ENCODE data around the gene ASAP2. TPM values are rescaled to one million over a fixed set of nuclear protein-coding genes. Genes with fewer than 3 reads are reported as not detected.

ASAP2 gene
- total RNA-seq, 2 donors from 2014 or later = not detected

GRCh38 chr2:9197916-9198315, 8.7 kb upstream of the ASAP2 start:
- Mint-ChIP-seq H3K4me1 (ENCODE audit: low read depth in 2 of 2) (no peaks in the 10 kb centered on the region), H3K4me3 (no peak overlapping the region), H3K27ac (no peak overlapping the region), H3K36me3 (no peaks in the 10 kb centered on the region), H3K9me3 (no peaks in the 10 kb centered on the region), H3K27me3 (peaks cover 26 to 34% of the 10 kb centered on the region in 2 donors)
- DNase-seq (ENCODE audit: low spot score) (no peak), ATAC-seq (no peak)

GRCh38 chr2:9199716-9200632, 6.6 kb upstream of the ASAP2 start:
- H3K36me3 Mint-ChIP-seq = no peaks in the 10 kb centered on the region
- H3K9me3 Mint-ChIP-seq = no peaks in the 10 kb centered on the region
- H3K27me3 Mint-ChIP-seq = peaks cover 24 to 39% of the 10 kb centered on the region in 2 donors
- no peak for ATAC-seq
- no peaks in the 10 kb centered on the region for H3K4me1 Mint-ChIP-seq (ENCODE audit: low read depth in 2 of 2)
- H3K4me3 Mint-ChIP-seq = no peak overlapping the region
- DNase-seq (ENCODE audit: low spot score) = no peak
- no peak overlapping the region for H3K27ac Mint-ChIP-seq

GRCh38 chr2:9200633-9201015, 6.0 kb upstream of the ASAP2 start:
- Mint-ChIP-seq H3K27ac (no peak overlapping the region), H3K27me3 (peaks cover 24 to 46% of the 10 kb centered on the region in 2 donors), H3K4me1 (ENCODE audit: low read depth in 2 of 2) (no peaks in the 10 kb centered on the region), H3K4me3 (no peak overlapping the region), H3K36me3 (no peaks in the 10 kb centered on the region), H3K9me3 (no peaks in the 10 kb centered on the region)
- no peak for ATAC-seq
- DNase-seq (ENCODE audit: low spot score) = no peak

- Mint-ChIP-seq H3K36me3 (no peaks in the 10 kb centered on the region), H3K4me1 (ENCODE audit: low read depth in 2 of 2) (peaks cover 0 to 5% of the 10 kb centered on the region in 2 donors), H3K4me3 (no peak overlapping the region), H3K9me3 (no peaks in the 10 kb centered on the region), H3K27me3 (peaks cover 26 to 51% of the 10 kb centered on the region in 2 donors), H3K27ac (no peak overlapping the region)
- no peak for ATAC-seq
- DNase-seq (ENCODE audit: low spot score) = no peak
These were observed 5.3 kb upstream of the ASAP2 start for GRCh38 chr2:9201185-9201891.

- Mint-ChIP-seq H3K4me1 (ENCODE audit: low read depth in 2 of 2) (peaks cover 0 to 7% of the 10 kb centered on the region in 2 donors), H3K36me3 (no peaks in the 10 kb centered on the region), H3K4me3 (no peak overlapping the region), H3K9me3 (no peaks in the 10 kb centered on the region), H3K27me3 (peaks cover 25 to 49% of the 10 kb centered on the region in 2 donors), H3K27ac (no peak overlapping the region)
- DNase-seq (ENCODE audit: low spot score) (no peak), ATAC-seq (no peak)
These were observed 3.6 kb upstream of the ASAP2 start for GRCh38 chr2:9203006-9203405.

- H3K4me3 Mint-ChIP-seq = no peak overlapping the region
These were observed 2.7 kb upstream of the ASAP2 start for GRCh38 chr2:9203876-9204275.

GRCh38 chr2:9204939-9205338, 1.7 kb upstream of the ASAP2 start:
- Mint-ChIP-seq H3K36me3 (no peaks in the 10 kb centered on the region), H3K27me3 (peaks cover 24 to 52% of the 10 kb centered on the region in 2 donors), H3K27ac (no peak overlapping the region), H3K9me3 (no peaks in the 10 kb centered on the region), H3K4me3 (no peak overlapping the region), H3K4me1 (ENCODE audit: low read depth in 2 of 2) (peaks cover 0 to 8% of the 10 kb centered on the region in 2 donors)
- DNase-seq (ENCODE audit: low spot score) = no peak
- ATAC-seq = no peak

More at GRCh38 chr2:9203876-9204275, 2.7 kb upstream of the ASAP2 start:
- ATAC-seq (no peak), DNase-seq (ENCODE audit: low spot score) (no peak)
- no peak overlapping the region for H3K27ac Mint-ChIP-seq
- H3K36me3 Mint-ChIP-seq = no peaks in the 10 kb centered on the region
- H3K9me3 Mint-ChIP-seq = no peaks in the 10 kb centered on the region
- peaks cover 0 to 8% of the 10 kb centered on the region in 2 donors for H3K4me1 Mint-ChIP-seq (ENCODE audit: low read depth in 2 of 2)
- peaks cover 26 to 54% of the 10 kb centered on the region in 2 donors for H3K27me3 Mint-ChIP-seq

- H3K9me3 Mint-ChIP-seq = no peaks in the 10 kb centered on the region
- no peak for ATAC-seq
- peaks cover 0 to 8% of the 10 kb centered on the region in 2 donors for H3K4me1 Mint-ChIP-seq (ENCODE audit: low read depth in 2 of 2)
- peak overlapping the region; percentile 55 for H3K4me3 Mint-ChIP-seq
- H3K27me3 Mint-ChIP-seq = peaks cover 23 to 52% of the 10 kb centered on the region in 2 donors
- DNase-seq (ENCODE audit: low spot score) = no peak
- no peaks in the 10 kb centered on the region for H3K36me3 Mint-ChIP-seq
- H3K27ac Mint-ChIP-seq = no peak overlapping the region
These were observed 1.1 kb upstream of the ASAP2 start for GRCh38 chr2:9205486-9205885.

- Mint-ChIP-seq H3K27me3 (peaks cover 19 to 54% of the 10 kb centered on the region in 2 donors), H3K4me3 (no peak overlapping the region), H3K36me3 (no peaks in the 10 kb centered on the region), H3K27ac (no peak overlapping the region), H3K9me3 (no peaks in the 10 kb centered on the region), H3K4me1 (ENCODE audit: low read depth in 2 of 2) (peaks cover 0 to 8% of the 10 kb centered on the region in 2 donors)
- ATAC-seq (peak in 1 of 2 donors; percentile 34), DNase-seq (ENCODE audit: low spot score) (no peak)
These were observed 504 bp downstream of the ASAP2 start for GRCh38 chr2:9206991-9207640.

GRCh38 chr2:9207641-9208311, 1.2 kb downstream of the ASAP2 start:
- Mint-ChIP-seq H3K4me3 (peak overlapping the region; percentile 34), H3K9me3 (no peaks in the 10 kb centered on the region), H3K27me3 (peaks cover 19 to 55% of the 10 kb centered on the region in 2 donors), H3K4me1 (ENCODE audit: low read depth in 2 of 2) (peaks cover 0 to 8% of the 10 kb centered on the region in 2 donors), H3K36me3 (no peaks in the 10 kb centered on the region), H3K27ac (no peak overlapping the region)
- DNase-seq (ENCODE audit: low spot score) (no peak), ATAC-seq (no peak)

GRCh38 chr2:9208875-9209274, 2.3 kb downstream of the ASAP2 start:
- Mint-ChIP-seq H3K4me3 (no peak overlapping the region), H3K27ac (no peak overlapping the region), H3K36me3 (no peaks in the 10 kb centered on the region), H3K27me3 (peaks cover 25 to 59% of the 10 kb centered on the region in 2 donors), H3K4me1 (ENCODE audit: low read depth in 2 of 2) (peaks cover 0 to 8% of the 10 kb centered on the region in 2 donors), H3K9me3 (no peaks in the 10 kb centered on the region)
- no peak for ATAC-seq
- no peak for DNase-seq (ENCODE audit: low spot score)

- Mint-ChIP-seq H3K4me1 (ENCODE audit: low read depth in 2 of 2) (peaks cover 0 to 8% of the 10 kb centered on the region in 2 donors), H3K27ac (no peak overlapping the region), H3K27me3 (peaks cover 25 to 56% of the 10 kb centered on the region in 2 donors), H3K9me3 (no peaks in the 10 kb centered on the region), H3K36me3 (no peaks in the 10 kb centered on the region), H3K4me3 (no peak overlapping the region)
- ATAC-seq = no peak
- no peak for DNase-seq (ENCODE audit: low spot score)
These were observed 3.4 kb downstream of the ASAP2 start for GRCh38 chr2:9210030-9210429.

GRCh38 chr2:9211496-9211895, 4.9 kb downstream of the ASAP2 start:
- Mint-ChIP-seq H3K36me3 (no peaks in the 10 kb centered on the region), H3K4me1 (ENCODE audit: low read depth in 2 of 2) (peaks cover 0 to 7% of the 10 kb centered on the region in 2 donors), H3K9me3 (no peaks in the 10 kb centered on the region), H3K27ac (no peak overlapping the region), H3K4me3 (no peak overlapping the region), H3K27me3 (peaks cover 27 to 51% of the 10 kb centered on the region in 2 donors)
- ATAC-seq = no peak
- no peak for DNase-seq (ENCODE audit: low spot score)

All from natural killer cell treated with Interleukin-12 subunit alpha and Interleukin-12 subunit beta and Interleukin-15 and Interleukin-18, amount 100 ng/mL, for 72 hours (primary cell).